Stimulated activated CD4-positive, alpha-beta T cell treated with anti-CD3 and anti-CD28 coated beads, TNF-alpha, amount 100 ng/mL, for 1 hour (primary cell): ENCODE measurements around the gene STARD9.
"Not testable (repeated sequence)": the region's sequence is repeated elsewhere in the genome, so short reads cannot be mapped to it uniquely, and the experiment has no call there.

Source experiments
- DNase-seq, 3 donors: peaks; one replicate each; pipeline ENCODE4 v3.0.0-alpha.2; 2020; ENCODE audit warnings: low read depth in 3 of 3, low spot score in 1 of 3

Gene STARD9

DNA sequence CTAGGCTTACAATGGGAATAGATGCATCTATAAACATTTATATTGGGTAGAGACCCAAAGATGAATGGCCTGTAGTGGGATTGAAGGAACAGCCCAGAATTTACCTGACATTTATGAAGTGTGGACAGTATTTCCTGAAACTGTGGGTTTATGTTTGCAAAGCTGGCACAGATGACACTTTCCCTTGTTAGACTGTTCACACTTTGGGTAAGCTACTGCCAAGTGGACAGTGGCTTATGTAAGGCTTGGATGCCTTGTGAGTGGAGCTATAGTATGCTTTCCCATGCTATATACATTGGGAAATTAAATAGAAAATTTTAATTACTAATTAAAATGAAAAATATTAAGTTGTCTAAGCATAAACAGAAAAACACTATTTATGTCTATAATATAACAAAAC is 48.5 kb downstream of the STARD9 start:
- no peak for DNase-seq

DNA sequence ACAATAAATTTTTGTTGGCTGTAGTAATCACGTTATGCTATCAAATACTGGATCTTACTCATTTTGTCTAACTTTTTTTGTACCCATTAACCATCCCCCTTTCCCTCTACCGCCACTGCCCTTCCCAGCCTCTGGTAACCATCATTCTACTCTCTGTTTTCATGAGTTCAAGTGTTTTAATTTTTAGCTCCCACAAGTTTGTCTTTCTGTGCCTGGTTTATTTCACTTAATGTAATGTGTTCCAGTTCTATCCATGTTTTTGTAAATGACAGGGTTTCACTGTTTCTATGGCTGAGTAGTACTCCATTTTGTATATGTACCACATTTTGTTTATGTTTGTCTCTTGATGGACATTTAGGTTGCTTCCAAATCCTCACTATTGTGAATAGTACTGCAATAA is 52.1 kb downstream of the STARD9 start:
- DNase-seq, result no peak

DNA sequence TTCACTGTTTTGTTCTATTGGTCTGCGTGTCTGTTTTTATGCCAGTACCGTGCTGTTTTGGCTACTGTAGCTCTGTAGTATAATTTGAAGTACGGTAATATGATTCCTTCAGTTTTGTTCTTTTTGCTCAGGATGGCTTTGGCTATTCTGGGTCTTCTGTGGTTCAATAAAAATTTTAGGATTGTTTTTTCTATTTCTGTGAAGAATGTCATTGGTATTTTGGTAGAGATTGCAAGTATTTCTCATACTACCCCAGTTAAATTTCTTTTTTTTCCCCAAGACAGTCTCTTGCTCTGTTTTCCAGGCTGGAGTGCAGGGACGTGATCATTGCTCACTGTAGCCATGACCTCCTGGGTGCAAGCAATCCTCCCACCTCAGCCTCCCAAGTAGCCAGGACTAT is 53.4 kb downstream of the STARD9 start:
- DNase-seq, result no peak

DNA sequence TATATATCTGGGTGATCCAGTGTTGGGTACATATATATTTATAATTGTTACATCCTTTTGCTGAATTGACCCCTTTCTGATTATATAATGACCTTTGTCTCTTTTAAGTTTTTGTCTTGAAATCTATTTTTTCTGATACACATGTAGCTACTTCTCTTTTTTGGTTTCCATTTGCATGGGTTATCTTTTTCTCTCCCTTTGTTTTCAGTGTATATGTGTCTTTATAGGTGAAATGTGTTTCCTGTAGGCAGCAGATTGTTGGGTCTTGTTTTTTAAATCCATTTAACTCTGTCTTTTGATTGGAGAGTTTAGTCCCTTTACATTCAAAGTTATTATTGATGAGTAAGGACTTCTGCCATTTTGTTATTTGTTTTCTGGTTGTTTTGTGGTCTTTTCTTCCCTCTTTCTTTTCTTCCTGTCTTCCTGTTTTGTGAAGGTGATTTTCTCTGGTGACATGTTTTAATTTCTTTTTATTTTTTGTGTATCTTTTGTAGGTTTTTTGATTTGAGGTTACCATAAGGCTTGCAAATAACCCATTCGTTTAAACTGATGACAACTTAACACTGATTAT is 56.8 kb downstream of the STARD9 start:
- DNase-seq, result no peak

DNA sequence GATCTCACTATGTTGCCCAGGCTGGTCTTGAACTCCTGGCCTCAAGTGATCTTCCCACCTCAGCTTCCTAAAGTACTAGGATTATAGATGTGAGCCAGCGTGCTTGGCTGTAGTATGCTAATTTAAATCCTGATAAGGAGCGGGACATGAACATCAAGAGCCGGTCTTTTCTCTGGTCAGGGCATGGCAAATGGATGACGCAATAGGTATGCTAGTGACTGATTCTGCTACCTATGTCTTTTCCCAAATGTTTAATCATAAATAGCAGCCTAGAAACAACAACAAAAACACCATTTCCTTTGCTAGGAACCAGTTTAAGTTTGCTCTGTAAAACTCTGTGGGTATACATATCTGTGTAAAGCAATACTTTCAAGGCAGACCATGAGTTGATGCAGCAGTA is 64.7 kb downstream of the STARD9 start:
- DNase-seq, result no peak

DNA sequence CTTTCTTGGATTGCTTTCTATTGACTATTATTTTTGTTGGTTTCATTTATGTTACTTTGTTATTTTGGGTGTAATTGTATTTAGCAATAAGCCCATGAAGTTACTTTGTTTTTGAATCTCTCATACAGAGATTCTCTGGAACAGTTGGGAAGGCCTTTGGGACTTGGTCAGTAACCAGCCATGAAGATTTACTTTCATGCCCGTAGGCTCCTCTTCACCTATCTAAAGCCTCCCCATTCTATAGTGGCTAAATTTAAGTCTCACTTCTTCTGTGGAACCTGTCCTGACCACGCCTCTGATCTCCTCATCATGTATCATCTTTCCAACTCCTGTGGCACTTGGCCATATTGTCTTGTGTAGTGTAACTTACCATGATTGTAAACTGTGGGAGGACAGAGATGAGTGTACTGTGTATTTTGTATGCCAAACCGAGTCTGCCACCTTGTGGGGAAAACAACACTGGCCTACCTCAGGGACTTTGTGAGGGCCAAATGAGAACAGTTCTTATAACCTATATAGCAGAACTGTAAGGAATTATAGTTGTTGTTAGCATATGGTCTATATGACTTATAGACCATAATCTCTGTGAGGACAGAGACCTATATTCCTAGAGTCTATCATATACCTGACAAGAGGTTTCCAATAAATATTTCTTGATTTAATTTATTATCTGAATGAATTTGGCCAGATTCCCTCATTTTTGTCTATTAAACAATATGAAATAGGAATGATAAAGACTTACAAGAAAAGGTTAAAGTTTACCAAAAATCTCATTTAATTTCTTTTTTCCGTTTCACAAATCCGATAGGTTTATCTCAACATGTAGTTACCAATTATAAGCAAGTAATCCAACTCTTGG is 75.0 kb downstream of the STARD9 start:
- peak in 2 of 3 donors; percentile 4 to 9 for DNase-seq

DNA sequence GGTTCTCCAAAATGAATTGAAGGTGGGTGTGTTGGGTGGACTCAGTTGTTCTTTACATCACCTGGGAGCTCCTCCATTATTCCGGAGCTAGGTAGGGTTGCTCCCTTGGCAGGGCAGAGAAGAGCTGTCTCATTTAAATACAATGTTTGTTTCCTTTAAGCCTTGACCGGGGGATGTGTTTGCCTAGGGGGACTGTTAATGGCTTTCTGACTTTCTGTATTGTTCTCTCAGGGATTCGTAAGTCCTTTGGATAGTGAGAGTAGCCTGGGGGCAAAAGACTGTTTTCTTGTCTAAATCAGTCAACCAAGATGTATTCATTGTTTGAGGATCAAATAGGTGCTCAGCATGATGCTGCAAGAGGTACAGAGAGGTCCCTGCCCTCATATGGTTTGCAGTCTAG is 90.4 kb downstream of the STARD9 start:
- no peak for DNase-seq

DNA sequence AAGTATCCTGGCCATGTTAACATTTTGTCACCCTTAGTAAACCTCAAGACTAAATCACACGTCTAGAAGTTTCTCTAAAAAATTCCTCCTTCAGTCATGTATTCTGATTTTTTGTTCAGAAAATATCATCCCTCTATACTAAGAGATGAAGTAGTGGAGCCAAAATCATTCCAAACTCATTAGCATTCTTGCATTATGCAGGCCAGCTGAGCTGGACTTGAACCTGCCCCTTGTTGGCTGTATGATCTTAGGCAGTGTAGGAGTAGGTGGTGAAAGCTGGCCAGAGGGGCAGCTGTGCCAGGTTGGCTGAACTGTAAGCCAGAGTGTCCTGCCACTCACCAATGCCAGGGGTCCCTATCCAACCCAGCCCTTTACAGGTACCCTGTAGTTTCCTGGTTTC is 92.4 kb downstream of the STARD9 start:
- DNase-seq, result no peak

DNA sequence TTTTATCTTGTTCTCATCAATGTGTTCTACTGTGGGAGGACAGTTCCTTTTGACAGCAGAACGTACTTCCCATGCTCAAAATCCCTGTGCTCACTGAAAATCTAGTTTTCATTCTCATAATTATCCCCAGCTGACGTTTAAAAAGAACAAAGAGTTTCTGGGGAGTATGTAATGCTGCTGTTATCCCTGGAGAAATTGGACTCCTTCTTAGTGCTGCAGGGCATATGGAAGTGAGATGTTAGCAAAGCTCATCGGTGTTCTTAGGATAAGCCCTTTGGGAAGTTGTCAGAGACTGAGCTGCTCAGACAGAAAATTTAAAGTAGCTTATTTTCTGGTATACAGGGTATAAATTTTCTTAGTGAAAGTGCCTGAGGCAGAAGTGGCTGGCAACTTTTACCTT is 95.0 kb downstream of the STARD9 start:
- no peak for DNase-seq

DNA sequence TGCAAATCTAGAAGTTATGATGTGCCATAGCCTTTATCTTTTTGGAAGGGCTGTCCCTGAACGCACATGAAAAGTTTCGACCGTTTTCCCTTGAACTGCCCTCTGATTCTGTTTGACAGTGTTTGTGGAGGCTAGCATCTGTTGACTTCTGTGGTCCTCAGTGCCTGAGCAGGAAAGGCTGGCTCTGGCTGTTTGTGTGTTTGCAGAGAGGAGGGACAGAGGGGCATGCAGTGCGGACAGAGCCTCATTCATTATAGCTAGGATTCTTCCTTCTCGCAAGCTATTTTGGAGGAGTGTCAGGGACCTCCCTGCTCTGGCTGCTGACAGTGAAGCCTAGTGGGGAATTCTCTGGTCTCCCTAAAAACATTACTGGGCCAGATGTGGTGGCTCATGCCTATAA is 97.0 kb downstream of the STARD9 start:
- DNase-seq, result no peak

DNA sequence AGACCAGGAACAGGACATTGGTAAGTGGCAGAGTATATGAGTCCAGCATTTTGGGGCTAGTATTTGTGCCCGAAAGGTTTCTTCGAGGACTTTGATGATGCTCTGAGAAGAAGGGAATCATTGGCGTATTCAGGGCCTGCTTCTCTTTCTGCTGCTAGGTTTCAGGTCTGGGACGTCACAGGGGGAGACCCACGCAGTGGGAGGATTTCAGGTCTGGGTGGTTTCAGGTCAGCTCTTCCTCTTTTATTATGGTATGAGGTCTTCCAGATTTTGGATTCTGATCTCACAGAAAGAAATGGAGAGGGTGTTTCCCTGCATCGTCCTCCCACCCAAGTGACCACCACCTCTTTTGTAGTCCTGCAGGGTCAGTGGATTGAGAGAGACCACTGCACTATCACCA is 99.1 kb downstream of the STARD9 start:
- DNase-seq, result no peak

DNA sequence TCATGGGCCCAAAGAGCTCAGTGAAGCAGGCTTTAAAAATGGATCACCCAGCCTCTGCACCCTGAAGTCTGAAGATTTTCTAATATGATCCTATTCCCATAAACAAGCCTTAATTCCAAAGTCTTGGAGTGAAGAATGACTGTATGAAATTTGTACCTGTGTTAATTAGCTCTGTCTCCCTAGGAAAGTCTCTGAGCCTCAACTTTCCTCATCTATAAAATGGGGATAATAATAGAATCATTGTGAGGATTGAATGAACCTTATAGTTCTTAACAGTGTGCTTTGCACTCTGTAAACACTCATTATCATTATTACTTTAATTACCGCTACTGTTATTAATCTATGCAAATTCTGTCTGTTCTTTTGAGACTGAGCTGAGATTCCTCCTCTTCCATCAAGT is 99.6 kb downstream of the STARD9 start:
- DNase-seq, result no peak

DNA sequence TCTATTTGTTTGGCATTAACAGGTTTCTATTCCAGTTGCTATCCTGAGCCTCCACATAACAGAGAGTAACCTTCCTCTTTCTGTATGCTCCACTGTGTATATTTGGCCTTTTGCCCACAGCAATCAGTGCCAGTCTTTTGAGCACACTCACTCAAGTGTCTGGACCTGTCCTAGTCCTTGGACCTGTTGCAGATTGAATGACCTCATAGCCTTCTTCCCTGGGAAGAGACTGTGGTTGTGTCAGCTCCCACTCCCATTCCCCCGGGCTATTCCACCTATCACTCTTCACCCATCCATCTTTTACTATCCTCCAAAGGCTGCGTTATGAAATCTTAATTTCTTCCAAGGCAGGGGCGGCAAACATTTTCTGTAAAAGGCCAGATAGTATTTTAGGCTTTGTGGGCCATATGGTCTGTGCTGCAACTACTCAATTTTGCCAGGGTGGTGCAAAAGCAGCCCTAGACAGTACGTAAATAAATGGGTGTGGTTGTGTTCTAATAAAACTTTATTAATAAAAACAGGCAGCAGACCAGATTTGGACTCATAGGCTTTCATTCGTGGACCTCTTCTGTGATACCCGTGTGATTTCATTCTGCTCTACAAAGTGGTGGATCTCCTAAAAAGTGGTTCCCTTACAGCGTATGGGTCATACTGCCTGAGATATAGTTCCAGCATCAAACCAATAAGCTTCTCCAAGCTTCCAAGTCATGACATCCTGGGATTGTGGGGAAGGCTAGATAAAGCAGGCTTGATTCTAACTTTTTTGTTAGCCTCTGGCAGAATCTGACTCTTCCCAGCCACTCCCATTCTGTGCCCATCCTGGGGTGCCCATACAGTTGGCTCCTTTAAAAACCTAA is 104.1 kb downstream of the STARD9 start:
- DNase-seq, result no peak

DNA sequence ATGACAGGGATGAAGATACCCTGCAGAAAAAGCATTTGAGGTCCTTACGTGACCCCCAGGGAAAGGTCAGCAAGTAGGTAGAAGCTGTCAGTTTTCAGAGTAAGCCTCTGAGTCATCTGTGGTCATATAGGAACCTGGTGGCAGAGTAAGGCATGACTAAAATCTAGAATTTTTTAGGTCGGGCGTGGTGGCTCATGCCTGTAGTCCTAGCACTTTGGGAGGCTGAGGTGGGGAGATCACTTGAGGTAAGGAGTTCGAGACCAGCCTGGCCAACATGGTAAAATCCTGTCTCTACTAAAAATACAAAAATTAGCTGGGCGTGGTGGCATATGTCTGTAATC is 104.7 kb downstream of the STARD9 start:
- not testable (repeated sequence) for DNase-seq

DNA sequence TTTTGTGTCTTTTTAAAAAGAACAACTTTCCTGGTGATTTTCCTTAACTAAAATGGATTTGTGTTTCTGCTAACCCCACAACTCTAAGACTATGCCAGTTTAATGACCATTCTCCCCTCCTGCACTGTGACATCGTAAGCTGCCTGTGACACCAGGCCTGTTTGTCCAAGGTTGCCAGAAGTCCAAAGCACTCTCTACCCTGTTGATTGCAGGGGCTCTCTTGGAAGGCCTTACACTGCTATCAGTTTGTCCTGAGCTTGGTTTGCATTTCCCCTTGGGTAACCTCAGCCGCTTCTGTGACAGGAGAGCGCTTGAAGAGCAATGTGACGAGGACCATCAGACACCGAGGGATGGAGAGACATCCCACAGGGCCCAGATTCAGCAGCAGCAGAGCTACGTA is 105.7 kb downstream of the STARD9 start:
- no peak for DNase-seq

DNA sequence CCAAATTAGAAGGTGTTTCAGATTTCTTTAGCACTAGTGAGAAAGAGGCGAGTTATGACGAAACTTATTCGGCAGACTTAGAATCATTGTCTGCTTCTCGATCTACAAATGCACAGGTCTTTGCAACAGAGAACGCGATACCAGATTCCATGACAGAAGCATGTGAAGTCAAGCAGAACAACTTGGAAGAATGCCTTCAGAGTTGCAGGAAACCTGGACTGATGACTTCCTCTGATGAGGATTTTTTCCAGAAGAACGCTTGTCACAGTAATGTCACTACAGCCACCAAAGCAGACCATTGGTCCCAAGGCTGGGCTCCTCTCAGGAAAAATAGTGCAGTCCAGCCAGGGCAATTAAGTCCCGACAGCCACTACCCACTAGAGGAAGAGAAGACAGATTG is 110.9 kb downstream of the STARD9 start:
- no peak for DNase-seq

DNA sequence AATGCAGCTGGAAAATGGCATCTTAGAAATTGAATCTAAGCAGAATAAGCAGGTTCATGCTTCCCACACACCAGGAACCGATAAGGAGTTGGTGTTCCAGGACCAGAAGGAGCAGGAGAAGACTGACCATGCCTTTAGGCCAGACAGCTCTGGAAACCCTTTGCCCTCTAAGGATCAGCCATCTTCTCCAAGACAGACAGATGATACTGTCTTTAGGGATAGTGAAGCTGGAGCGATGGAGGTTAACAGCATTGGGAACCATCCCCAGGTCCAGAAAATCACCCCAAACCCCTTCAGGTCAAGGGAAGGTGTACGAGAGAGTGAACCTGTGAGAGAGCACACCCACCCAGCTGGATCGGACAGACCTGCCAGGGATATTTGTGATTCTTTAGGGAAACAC is 112.3 kb downstream of the STARD9 start:
- DNase-seq, result no peak

DNA sequence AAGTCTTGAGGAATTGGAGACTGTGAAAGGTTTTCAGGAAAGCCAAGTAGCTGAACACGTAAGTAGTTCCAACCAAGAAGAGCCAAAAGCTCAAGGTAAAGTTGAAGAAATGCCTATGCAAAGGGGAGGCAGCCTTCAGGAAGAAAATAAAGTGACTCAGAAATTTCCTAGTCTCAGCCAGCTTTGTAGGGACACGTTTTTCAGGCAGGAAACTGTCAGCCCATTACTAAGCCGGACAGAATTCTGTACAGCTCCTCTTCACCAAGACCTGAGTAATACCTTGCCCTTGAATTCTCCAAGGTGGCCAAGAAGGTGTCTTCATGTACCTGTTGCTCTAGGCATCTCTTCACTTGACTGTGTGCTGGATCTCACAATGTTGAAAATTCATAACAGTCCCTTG is 112.9 kb downstream of the STARD9 start:
- no peak for DNase-seq

DNA sequence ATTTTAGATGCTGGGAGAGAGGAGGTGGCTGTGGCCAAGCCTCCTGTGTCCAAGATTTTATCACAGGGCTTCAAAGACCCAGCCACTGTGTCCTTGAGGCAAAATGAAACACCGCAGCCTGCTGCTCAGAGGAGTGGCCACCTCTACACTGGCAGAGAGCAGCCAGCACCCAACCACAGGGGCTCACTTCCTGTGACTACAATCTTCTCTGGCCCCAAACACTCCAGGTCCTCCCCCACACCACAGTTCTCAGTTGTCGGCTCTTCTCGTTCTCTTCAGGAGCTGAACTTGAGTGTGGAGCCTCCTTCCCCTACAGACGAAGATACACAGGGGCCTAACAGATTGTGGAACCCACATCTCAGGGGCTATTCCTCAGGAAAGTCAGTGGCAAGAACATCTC is 115.9 kb downstream of the STARD9 start:
- DNase-seq, result no peak

DNA sequence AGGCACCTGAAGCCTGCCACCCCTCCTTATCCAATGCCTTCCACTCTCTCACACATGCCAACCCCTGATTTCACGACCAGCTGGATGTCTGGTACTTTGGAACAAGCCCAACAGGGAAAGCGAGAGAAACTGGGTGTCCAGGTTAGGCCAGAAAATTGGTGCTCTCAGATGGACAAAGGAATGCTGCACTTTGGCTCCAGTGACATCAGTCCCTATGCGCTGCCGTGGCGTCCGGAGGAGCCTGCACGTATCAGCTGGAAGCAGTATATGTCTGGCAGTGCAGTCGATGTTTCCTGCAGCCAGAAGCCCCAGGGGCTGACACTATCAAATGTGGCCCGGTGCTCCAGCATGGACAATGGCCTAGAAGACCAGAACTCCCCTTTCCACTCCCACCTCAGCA is 116.4 kb downstream of the STARD9 start:
- no peak for DNase-seq

DNA sequence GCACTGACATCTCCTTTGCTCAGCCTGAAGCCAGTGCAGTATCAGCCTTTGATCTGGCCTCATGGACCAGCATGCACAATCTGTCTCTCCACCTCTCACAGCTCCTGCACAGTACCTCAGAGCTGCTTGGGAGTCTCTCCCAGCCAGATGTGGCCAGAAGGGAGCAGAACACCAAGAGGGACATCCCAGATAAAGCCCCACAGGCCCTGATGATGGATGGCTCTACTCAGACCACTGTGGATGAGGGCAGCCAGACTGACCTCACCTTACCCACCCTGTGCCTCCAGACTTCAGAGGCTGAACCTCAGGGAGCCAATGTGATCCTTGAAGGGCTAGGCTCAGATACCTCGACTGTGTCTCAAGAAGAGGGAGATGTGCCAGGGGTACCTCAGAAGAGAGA is 117.1 kb downstream of the STARD9 start:
- DNase-seq, result no peak

DNA sequence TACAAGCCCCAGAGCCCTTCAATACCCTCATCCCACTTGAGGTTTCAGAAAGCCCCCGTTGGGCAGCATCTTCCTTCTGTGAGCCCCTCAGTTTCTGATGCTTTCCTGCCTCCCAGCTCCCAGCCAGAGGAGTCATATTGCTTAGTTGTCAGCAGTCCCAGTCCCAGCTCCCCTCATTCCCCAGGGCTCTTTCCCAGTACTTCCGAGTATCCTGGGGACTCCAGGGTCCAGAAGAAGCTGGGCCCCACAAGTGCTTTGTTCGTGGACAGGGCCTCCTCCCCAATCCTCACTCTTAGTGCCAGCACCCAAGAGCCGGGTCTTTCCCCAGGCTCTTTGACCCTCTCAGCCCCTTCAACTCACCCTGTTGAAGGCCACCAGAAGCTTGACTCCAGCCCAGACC is 117.6 kb downstream of the STARD9 start:
- no peak for DNase-seq
